ENCODE results near the gene AQR.

The AQR gene

DNA sequence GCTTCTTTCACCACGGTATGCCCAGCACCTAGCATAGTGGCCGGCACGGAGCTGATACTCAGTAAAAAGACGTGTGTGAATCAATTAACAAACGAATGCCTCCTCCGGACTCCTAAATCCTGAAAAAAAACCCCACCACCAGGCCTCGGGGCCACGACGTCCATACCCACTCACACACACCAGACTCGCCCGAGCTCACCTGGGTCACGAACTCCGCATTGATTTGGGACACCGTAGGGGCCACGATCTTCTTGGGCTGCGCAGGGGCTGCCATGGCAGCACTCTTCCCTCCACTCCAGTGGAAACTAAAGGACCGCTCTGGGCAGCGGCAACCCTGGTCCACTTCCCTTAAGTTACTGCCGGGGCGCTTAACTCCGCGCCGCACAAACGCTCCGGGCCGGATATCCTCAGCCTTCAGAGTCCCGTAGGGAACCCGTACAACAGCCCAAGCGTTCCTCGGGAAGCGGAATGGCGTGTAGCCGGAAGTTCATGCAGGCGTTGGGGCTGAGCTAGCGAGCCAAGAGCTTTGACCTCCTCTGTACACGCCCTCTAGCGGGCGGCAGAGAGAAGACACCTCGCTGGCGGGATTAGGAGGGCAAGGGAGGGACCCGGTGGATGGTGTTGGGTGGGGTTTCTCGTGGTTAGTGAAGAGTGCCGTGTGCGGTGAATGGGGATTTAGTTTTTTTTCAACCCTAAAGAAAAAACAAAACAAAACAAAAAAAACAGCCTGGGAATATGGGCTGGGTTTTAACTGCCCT lies at the start of gene AQR:
AQR (minus strand) TSS at position 403 of the 758 bp plus-strand sequence; CDS start at position 274, 129 bp downstream.
- no peak for TF ChIP-seq Cebpa-rat (IDR thresholded peaks at IDR 0.05)
- Histone ChIP-seq H3K36me3 (peaks cover 0 to 29% (median 25%) of the 10 kb centered on the region in 11 experiments; a peak in 20 of 22 replicates), H3K27me3 (no peaks in the 10 kb centered on the region), H3K4me2 (peak within 1 kb of the TSS; percentile 81 to 98 (median 91)), H3K9me3 (replicated peaks in 1 of 11) (no peaks in the 10 kb centered on the region), H3K9ac (peak within 1 kb of the TSS; percentile 87 to 95 (median 93)), H4K20me1 (peaks cover under 1 to 49% (median 28%) of the 10 kb centered on the region in 11 experiments; a peak in 18 of 22 replicates), H3K27ac (peak within 1 kb of the TSS; percentile 68 to 90 (median 88)), H3K4me1 (peaks cover 22 to 39% (median 30%) of the 10 kb centered on the region in 10 experiments), H3K4me3 (peak within 1 kb of the TSS; percentile 83 to 99 (median 92))

DNA sequence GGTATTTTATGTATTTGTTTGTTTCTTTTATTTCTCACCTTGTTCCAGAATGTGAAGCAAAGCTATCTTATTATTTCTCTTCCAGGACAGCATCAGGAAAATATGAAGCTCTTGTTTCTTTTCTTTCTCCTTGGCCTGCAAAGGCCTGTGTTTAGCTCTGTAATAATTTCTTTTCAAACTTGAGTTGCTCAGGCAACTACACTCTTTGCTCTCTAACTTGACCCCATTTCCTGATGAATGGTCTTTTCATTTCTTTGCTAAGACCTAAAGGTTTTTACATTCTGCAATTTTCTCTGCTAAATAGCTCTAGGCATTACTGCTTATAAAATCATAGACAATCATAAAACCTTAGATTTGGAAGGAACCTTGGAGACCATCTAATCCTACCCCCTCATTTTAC lies 44.7 kb upstream of the AQR start:
- no peaks in the 10 kb centered on the region for H3K4me1 ChIP-seq
- H4K20me1 ChIP-seq = no peaks in the 10 kb centered on the region
- no peak for TF ChIP-seq Cebpa-rat (IDR thresholded peaks at IDR 0.05)
- H3K9ac ChIP-seq = no peak overlapping the region
- no peak overlapping the region for H3K27ac ChIP-seq
- H3K36me3 ChIP-seq = no peaks in the 10 kb centered on the region
- no peaks in the 10 kb centered on the region for H3K9me3 ChIP-seq (replicated peaks in 1 of 11)
- H3K4me2 ChIP-seq = no peak overlapping the region
- H3K27me3 ChIP-seq = no peaks in the 10 kb centered on the region
- no peak overlapping the region for H3K4me3 ChIP-seq

DNA sequence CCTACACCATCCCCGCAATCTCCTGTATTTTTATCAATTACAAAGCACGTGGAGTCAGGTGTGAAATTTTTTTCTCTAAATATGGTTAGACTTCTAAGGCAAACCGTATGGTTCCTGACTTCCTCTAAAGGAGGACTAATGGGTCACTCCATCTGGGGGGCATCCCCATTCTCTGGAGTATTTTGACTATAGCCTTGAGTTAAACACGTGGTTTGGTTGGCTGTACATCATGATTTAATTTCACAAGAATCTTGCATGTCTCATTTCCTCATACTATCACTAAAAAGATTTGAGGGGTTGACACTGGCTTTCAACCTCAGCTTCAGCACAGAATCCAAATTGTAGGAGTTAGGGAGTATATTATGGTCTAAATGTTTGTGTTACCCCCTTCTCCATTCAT lies 43.8 kb upstream of the AQR start:
- no peak overlapping the region for H3K4me2 ChIP-seq
- H3K9ac ChIP-seq = no peak overlapping the region
- no peaks in the 10 kb centered on the region for H4K20me1 ChIP-seq
- H3K4me1 ChIP-seq = no peaks in the 10 kb centered on the region
- no peak overlapping the region for H3K27ac ChIP-seq
- TF ChIP-seq Cebpa-rat (IDR thresholded peaks at IDR 0.05) = no peak
- no peaks in the 10 kb centered on the region for H3K36me3 ChIP-seq
- H3K9me3 ChIP-seq (replicated peaks in 1 of 11) = no peaks in the 10 kb centered on the region
- H3K4me3 ChIP-seq = no peak overlapping the region
- H3K27me3 ChIP-seq = no peaks in the 10 kb centered on the region

DNA sequence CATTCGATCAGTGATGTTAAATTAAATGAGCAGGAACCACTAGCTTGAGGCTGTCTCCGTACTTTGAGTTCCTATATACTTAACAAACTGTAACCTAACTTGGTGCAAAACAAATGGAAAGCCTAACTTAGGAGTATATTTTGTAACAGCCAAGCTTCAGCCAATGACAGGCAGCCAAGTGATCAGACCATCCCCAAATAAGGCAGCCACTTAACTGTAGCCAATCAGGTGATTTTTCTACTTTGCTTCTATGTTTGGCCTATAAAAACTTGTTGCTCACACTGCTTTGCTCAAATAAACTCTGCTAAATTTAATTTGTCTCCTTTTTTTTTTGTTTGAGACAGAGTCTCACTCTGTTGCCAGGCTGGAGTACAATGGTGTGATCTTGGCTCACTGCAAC lies 37.9 kb upstream of the AQR start:
- H4K20me1 ChIP-seq = no peaks in the 10 kb centered on the region
- no peaks in the 10 kb centered on the region for H3K9me3 ChIP-seq (replicated peaks in 1 of 11)
- no peak overlapping the region for H3K27ac ChIP-seq
- H3K4me3 ChIP-seq = no peak overlapping the region
- no peak overlapping the region for H3K4me2 ChIP-seq
- TF ChIP-seq Cebpa-rat (IDR thresholded peaks at IDR 0.05) = no peak
- H3K36me3 ChIP-seq = no peaks in the 10 kb centered on the region
- H3K4me1 ChIP-seq = no peaks in the 10 kb centered on the region
- H3K9ac ChIP-seq = no peak overlapping the region
- no peaks in the 10 kb centered on the region for H3K27me3 ChIP-seq

DNA sequence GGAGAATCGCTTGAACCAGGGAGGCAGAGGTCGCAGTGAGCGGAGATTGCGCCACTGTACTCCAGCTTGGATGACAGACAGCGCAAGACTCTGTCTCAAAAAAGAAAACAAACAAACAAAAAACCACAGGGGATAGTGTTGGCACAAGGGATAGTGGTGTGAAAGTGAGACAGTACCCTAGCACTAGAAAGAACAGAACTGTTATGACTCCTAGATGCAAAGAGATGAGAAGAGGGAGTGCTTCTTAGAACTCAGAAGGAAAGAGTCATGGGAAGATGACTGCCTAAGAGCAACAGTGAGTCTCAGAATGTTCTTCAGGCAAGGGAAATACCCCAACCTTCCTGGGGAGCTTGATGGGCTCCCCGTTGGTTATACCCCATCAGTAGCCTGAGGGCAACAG lies 36.4 kb upstream of the AQR start:
- no peak overlapping the region for H3K27ac ChIP-seq
- no peaks in the 10 kb centered on the region for H3K36me3 ChIP-seq
- no peaks in the 10 kb centered on the region for H3K9me3 ChIP-seq (replicated peaks in 1 of 11)
- no peak for TF ChIP-seq Cebpa-rat (IDR thresholded peaks at IDR 0.05)
- H3K4me3 ChIP-seq = no peak overlapping the region
- H3K9ac ChIP-seq = no peak overlapping the region
- no peaks in the 10 kb centered on the region for H4K20me1 ChIP-seq
- H3K27me3 ChIP-seq = no peaks in the 10 kb centered on the region
- H3K4me2 ChIP-seq = no peak overlapping the region
- H3K4me1 ChIP-seq = no peaks in the 10 kb centered on the region

DNA sequence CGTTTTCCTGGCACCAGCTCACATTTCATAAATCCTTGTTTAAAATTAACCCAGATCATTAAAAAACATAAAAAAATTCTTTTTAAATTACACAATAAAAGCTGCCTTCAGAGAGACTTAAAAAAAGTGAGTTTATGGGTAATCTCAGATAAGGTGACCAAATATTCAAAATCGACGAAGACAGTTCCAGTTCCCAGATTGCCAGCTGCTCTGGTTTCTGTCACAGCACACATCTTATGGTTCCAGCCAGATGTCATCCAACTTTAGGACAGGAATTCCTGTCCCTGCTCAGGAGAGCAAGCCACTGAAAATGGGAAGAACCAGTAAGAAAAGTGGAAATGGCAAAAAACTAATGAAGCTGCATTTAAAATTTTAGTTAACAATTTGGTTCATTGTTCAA lies 34.4 kb upstream of the AQR start:
- no peaks in the 10 kb centered on the region for H4K20me1 ChIP-seq
- no peaks in the 10 kb centered on the region for H3K27me3 ChIP-seq
- H3K27ac ChIP-seq = no peak overlapping the region
- no peak overlapping the region for H3K4me2 ChIP-seq
- TF ChIP-seq Cebpa-rat (IDR thresholded peaks at IDR 0.05) = no peak
- no peak overlapping the region for H3K4me3 ChIP-seq
- H3K9ac ChIP-seq = no peak overlapping the region
- H3K9me3 ChIP-seq (replicated peaks in 1 of 11) = no peaks in the 10 kb centered on the region
- H3K36me3 ChIP-seq = no peaks in the 10 kb centered on the region
- H3K4me1 ChIP-seq = peaks cover 0 to 5% (median 0%) of the 10 kb centered on the region in 10 experiments; a peak in 4 of 20 replicates

DNA sequence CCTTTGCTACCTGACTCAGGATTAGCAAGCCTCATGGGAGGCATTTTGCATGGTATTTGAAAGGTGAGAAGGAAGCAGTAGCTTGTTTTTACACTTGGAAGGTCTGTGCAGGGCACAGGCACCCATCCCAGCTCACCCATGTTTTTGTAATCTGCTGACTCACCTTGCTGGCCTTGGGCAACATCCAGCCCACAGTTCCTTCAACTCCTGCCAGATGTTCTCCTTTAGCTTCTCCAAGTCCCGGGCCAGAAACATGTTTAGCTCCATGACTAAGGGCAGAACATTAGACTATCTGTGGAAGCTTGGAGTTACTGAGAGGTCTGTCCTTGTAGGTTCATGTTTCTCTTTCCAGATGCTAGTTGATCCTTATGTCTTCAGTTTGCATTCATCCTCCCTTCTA lies 31.0 kb upstream of the AQR start:
- Histone ChIP-seq H3K36me3 (no peaks in the 10 kb centered on the region), H4K20me1 (no peaks in the 10 kb centered on the region), H3K4me2 (peak overlapping the region in 3 of 11 experiments; percentile 24 to 35 (median 31); a peak in 2 of 22 replicates), H3K4me1 (peaks cover 0 to 5% (median 0%) of the 10 kb centered on the region in 10 experiments; a peak in 4 of 20 replicates), H3K27me3 (no peaks in the 10 kb centered on the region), H3K27ac (no peak overlapping the region), H3K9me3 (replicated peaks in 1 of 11) (no peaks in the 10 kb centered on the region), H3K4me3 (no peak overlapping the region), H3K9ac (no peak overlapping the region)
- no peak for TF ChIP-seq Cebpa-rat (IDR thresholded peaks at IDR 0.05)

DNA sequence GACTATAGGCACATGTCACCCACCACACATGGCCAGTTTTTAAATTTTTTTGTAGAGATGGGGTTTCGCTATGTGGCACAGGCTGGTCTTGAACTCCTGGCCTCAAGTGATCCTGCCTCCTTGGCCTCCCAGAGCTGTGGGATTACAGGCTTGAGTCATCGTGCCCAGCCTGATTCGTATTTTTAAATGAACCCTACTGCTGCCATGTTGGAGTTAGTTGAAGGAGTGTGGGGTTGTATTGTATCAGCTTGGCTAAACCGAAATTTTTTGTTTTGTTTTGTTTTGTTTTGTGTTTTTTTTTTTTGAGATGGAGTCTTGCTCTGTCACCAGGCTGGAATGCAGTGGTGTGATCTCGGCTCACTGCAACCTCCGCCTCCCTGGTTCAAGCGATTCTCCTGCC lies 30.4 kb upstream of the AQR start:
- Histone ChIP-seq H4K20me1 (no peaks in the 10 kb centered on the region), H3K36me3 (no peaks in the 10 kb centered on the region), H3K4me2 (no peak overlapping the region), H3K4me1 (peaks cover 0 to 5% (median 0%) of the 10 kb centered on the region in 10 experiments; a peak in 4 of 20 replicates), H3K9me3 (replicated peaks in 1 of 11) (no peaks in the 10 kb centered on the region), H3K9ac (no peak overlapping the region), H3K27me3 (no peaks in the 10 kb centered on the region), H3K27ac (no peak overlapping the region), H3K4me3 (no peak overlapping the region)
- no peak for TF ChIP-seq Cebpa-rat (IDR thresholded peaks at IDR 0.05)

DNA sequence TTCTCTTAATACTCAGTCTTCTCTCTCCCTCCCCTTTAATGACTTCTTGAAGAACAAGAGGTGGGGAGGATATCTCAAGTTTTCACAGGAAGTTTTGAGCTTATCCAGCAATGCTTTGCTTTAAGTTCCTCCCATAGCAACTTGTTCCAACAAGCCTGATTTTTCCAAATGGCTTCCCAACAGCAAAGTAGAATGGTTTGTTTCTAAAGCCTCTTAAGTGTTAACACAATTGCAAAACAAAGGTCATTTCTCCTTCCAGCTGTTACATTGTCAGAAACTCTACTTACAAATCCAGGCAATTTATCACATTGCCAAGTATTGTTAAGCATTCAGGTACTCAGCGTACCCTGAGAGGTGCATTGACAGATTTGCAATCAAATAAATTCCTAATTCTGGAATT lies 25.4 kb upstream of the AQR start:
- H3K27me3 ChIP-seq = no peaks in the 10 kb centered on the region
- H3K4me1 ChIP-seq = peaks cover 0 to 14% (median 8%) of the 10 kb centered on the region in 10 experiments; a peak in 16 of 20 replicates
- H4K20me1 ChIP-seq = no peaks in the 10 kb centered on the region
- H3K4me2 ChIP-seq = no peak overlapping the region
- no peaks in the 10 kb centered on the region for H3K36me3 ChIP-seq
- H3K9ac ChIP-seq = no peak overlapping the region
- H3K9me3 ChIP-seq (replicated peaks in 1 of 11) = no peaks in the 10 kb centered on the region
- H3K4me3 ChIP-seq = no peak overlapping the region
- H3K27ac ChIP-seq = no peak overlapping the region
- no peak for TF ChIP-seq Cebpa-rat (IDR thresholded peaks at IDR 0.05)

DNA sequence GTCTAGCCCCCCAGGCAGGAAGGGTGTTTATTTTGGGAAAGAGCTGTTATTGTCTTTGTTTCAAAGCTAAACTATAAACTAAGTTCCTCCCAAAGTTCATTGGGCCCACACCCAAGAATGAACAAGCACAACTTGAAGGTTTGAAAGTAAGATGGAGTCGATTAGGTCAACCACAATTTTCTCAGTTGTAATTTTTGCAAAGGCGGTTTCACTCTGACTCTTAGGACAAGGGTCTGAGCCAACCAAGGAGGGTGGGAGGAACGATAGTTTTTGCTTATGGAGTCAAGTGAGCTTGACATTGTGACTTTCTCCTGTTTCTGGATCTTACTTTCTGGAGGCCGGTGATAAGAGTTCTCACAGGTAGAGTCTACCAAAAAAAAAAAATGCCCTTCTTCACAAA lies 24.3 kb upstream of the AQR start:
- Histone ChIP-seq H3K9ac (no peak overlapping the region), H3K4me3 (no peak overlapping the region), H3K4me2 (peak overlapping the region in 1 of 11 experiments; percentile 21; a peak in 1 of 22 replicates), H3K9me3 (replicated peaks in 1 of 11) (no peaks in the 10 kb centered on the region), H3K27me3 (no peaks in the 10 kb centered on the region), H4K20me1 (no peaks in the 10 kb centered on the region), H3K27ac (no peak overlapping the region), H3K4me1 (peaks cover 7 to 24% (median 14%) of the 10 kb centered on the region in 10 experiments), H3K36me3 (no peaks in the 10 kb centered on the region)
- TF ChIP-seq Cebpa-rat (IDR thresholded peaks at IDR 0.05) = no peak
